ENCODE data around the gene RASGRP4.

The RASGRP4 gene

DNA sequence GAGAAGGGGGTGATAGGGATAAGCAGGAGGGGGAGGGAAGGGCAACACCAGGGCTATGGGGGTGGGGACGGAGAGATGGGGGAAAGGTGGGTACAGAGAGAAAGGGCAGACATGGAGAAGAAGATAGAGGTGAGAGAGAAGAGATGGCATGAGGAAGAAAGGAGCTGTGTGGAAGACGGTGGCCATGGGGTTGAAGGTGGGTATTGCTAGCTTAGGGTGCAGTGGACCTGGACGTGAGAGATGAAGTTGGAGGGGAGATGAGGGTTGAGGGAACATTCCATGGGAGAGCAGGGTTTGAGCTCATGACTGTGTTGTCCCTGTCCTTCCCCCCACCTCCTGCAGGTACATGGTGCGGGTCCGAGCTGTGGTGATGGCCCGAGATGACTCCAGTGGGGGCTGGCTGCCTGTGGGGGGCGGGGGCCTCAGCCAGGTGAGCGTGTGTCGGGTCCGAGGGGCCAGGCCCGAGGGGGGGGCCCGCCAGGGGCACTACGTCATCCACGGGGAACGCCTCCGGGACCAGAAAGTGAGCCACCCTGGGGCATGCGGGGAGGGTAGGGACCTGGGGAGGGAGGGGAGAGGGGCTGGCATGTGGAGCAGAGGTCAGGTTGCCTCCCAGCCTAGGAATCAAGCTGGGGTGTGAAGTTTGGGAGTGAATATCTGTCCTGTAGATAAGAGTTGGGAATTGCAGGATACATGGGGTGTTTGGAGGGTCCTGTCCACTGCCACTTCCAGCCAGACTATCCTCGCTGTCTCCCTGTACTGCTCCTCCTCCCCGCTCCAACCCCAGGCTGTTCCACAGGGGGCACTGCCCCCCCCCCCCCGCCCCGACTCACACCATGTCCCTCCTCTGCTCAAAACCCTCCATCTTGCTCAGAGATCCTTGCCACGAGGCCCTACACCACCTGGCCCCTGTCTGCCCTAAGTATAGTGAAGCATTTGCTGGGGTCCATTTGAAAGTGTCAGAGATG, 35.8 kb downstream of the RASGRP4 start:
- Histone ChIP-seq H3K36me3 (ENCODE audit: control insufficient read depth, insufficient read depth, low read length) (no peaks in the 10 kb centered on the region; the same call in none of the 2 replicates), H3K4me3 (replicated peaks; ENCODE audit: low read depth, low read length) (no peak overlapping the region), H3K27me3 (replicated peaks; ENCODE audit: control insufficient read depth, insufficient read depth, low read length) (peaks cover 1% of the 10 kb centered on the region)
- TF ChIP-seq, protein P1, sequence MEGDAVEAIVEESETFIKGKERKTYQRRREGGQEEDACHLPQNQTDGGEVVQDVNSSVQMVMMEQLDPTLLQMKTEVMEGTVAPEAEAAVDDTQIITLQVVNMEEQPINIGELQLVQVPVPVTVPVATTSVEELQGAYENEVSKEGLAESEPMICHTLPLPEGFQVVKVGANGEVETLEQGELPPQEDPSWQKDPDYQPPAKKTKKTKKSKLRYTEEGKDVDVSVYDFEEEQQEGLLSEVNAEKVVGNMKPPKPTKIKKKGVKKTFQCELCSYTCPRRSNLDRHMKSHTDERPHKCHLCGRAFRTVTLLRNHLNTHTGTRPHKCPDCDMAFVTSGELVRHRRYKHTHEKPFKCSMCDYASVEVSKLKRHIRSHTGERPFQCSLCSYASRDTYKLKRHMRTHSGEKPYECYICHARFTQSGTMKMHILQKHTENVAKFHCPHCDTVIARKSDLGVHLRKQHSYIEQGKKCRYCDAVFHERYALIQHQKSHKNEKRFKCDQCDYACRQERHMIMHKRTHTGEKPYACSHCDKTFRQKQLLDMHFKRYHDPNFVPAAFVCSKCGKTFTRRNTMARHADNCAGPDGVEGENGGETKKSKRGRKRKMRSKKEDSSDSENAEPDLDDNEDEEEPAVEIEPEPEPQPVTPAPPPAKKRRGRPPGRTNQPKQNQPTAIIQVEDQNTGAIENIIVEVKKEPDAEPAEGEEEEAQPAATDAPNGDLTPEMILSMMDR (IDR thresholded peaks at IDR 0.05; ENCODE audit: insufficient read depth, low read length, poor library complexity, severe bottlenecking): no peak
- no peak for DNase-seq (ENCODE audit: extremely low read depth, insufficient read length)

DNA sequence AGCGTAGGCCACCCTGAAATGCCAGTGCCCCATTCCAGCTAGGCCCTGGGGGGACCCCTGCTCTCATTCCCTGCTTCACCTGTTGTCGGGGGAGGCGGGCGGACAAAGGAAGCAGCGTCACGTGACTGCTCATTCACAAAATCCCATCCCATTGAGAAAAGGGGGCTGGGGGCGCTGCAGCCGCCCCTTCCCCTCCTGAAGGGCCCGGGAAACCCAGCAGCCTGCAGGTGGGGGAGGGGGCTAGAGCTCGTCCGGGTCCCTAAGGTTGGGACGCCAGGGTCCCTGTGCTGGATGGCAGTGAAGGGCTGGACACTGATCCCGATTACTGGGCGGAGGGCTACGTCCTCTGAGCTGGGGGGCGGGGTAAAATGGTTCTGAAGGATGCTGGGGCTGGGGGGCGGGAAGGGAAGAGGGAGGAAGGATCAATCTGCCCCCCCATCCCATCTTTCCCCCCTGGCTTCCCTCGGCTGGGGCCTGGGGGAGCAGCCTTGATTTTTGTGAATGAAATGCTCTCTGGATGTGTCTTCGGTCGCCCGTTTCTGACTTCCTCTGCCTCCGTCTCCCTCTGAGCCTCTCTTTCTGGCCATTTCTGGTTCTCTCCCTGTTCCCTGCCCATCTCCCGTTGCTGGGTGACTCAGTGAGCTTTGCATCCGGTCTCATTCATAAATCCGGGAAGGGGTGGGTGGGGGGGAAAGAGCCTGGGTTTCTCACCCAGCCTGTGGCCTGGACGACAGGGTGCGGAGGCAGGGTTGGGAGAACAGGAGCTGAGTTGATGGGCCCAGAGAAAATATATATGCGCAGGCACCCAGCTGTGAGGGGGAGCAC, 36.7 kb downstream of the RASGRP4 start:
- DNase-seq (ENCODE audit: extremely low read depth, insufficient read length): no peak
- Histone ChIP-seq H3K36me3 (ENCODE audit: control insufficient read depth, insufficient read depth, low read length) (peaks cover 7% of the 10 kb centered on the region), H3K27me3 (replicated peaks; ENCODE audit: control insufficient read depth, insufficient read depth, low read length) (peaks cover 1% of the 10 kb centered on the region), H3K4me3 (replicated peaks; ENCODE audit: low read depth, low read length) (no peak overlapping the region)
- TF ChIP-seq, protein P1 (IDR thresholded peaks at IDR 0.05; ENCODE audit: insufficient read depth, low read length, poor library complexity, severe bottlenecking): no peak

DNA sequence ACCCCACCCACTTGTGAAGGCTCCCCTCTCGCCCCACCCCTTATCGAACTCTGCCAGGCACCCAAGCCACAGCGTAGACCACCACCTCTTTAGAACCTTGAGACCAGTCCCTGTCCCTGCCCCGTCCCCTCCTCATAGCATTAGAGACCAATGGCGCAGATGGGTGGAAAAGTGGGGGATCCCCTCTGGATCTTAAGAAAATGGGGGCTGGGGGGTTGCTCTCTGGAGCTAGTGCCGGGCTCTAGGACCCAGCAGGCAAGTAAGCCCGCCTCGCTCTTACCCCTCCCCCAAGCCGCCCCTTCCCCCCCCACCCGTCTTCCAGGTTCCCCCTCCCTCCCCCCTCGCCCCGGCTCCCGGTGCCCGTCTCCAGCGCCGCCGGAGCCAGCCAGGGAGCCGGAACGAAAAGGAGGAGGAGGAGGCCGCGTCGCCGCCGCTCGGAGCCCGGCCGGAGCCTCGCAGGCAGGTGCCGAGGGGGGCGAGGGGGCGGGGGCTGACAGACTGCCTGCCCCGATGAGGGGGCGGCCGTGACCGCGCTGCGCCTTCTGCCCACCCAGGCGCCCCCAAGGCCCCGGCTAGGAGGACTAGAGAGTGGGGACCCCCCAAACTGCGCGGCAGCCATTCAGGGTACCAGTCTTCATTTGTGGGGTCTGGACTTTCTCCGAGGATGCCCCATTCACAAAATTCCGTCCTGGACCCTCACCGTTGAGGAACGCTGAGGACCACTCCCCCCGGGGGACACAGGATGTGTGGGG, 37.5 kb downstream of the RASGRP4 start, which contains the start of gene SPRED3:
TSS of gene SPRED3 (plus strand) at position 349 of the 752 bp plus-strand sequence. CDS start 1,606 bp downstream, outside the sequence.
- DNase-seq (ENCODE audit: extremely low read depth, insufficient read length): no peak
- TF ChIP-seq, protein P1 (IDR thresholded peaks at IDR 0.05; ENCODE audit: insufficient read depth, low read length, poor library complexity, severe bottlenecking): no peak
- H3K27me3 ChIP-seq (replicated peaks; ENCODE audit: control insufficient read depth, insufficient read depth, low read length): peaks cover 1% of the 10 kb centered on the region

DNA sequence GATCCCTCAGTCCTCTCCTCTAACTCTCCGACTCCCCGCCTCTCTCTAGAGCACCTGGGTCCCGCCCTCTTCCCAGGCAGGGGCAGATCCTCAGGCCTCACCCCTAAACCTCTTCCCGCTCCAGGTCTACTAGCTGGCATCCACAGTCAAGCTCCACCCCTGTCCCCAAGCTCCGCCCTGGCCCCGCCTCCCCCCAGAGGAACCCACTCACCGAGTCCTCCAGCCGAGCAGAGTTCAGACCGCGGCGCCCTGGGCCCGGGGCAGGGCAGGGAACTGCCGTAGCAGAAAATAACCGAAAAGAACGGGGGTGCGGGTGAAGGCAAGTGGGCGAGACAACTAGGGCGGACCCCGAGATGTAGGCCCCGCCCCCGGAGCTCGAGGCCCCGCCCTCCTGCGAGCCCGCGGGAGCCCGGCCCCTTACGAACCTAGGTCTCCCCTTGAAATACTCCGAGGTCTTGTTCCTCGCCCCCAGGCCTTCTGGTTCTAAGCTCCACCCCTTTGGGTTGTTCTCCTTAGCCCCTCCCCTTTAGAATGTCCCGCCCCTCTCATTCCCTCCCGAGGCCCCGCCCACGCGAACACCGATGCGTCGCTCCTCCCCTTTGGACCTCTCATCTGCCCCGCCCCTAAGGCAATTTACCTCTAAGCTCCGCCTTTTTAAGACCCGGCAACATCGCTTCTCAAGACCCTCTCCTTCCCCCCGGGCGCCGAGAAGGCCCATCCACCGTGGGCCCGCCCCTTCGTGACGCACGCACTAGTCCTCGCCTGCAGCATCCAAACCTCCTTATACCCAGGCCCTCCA, 38.3 kb downstream of the RASGRP4 start, which contains the start of gene GGN:
TSS of gene GGN (minus strand) at position 485 of the 799 bp plus-strand sequence. CDS start 773 bp downstream, outside the sequence.
- Histone ChIP-seq H3K36me3 (ENCODE audit: control insufficient read depth, insufficient read depth, low read length) (peaks cover 19% of the 10 kb centered on the region), H3K27me3 (replicated peaks; ENCODE audit: control insufficient read depth, insufficient read depth, low read length) (peaks cover 1% of the 10 kb centered on the region), H3K4me3 (replicated peaks; ENCODE audit: low read depth, low read length) (peak within 1 kb of the TSS; percentile 34)
- DNase-seq (ENCODE audit: extremely low read depth, insufficient read length): peak; percentile 81
- TF ChIP-seq, protein P1 (IDR thresholded peaks at IDR 0.05; ENCODE audit: insufficient read depth, low read length, poor library complexity, severe bottlenecking): no peak

More for the DNA sequence above, 37.5 kb downstream of the RASGRP4 start, which contains the start of gene SPRED3:
- H3K36me3 ChIP-seq (ENCODE audit: control insufficient read depth, insufficient read depth, low read length): peaks cover 14% of the 10 kb centered on the region
- peak within 1 kb of the TSS; percentile 34 for H3K4me3 ChIP-seq (replicated peaks; ENCODE audit: low read depth, low read length)
